Naive B cell (primary cell): ENCODE data around the gene DNAH6. TPM values are rescaled to one million over a fixed set of nuclear protein-coding genes. Genes with fewer than 3 reads are reported as not detected.

Experiments
- ATAC-seq, 2 donors: fragments of 150-1000 bp; cut with Tn5 transposase; 2 replicates each; pipeline ENCODE4 v1.10.0; 2021; ENCODE audit warnings: low read depth in 2 of 2, mild to moderate bottlenecking in 2 of 2, moderate library complexity in 2 of 2
- DNase-seq: peaks from one replicate; pipeline ENCODE4 v3.0.0; 2022
- H3K27ac Mint-ChIP-seq, 6 donors: one replicate each; pipeline ENCODE4 v1.8.0; 2020 to 2022; ENCODE audit warnings: mild to moderate bottlenecking in 6 of 6, mixed read lengths in 6 of 6, moderate library complexity in 5 of 6, inconsistent platforms in 2 of 6
- H3K27me3 Mint-ChIP-seq, 3 donors: one replicate each; pipeline ENCODE4 v1.8.0; 2021 to 2022; ENCODE audit warnings: mixed read lengths in 3 of 3, mild to moderate bottlenecking in 1 of 3
- H3K36me3 Mint-ChIP-seq, 2 donors: one replicate each; pipeline ENCODE4 v1.8.0; 2020 to 2022; ENCODE audit warnings: mixed read lengths in 2 of 2, inconsistent platforms in 1 of 2, mild to moderate bottlenecking in 1 of 2
- H3K4me1 Mint-ChIP-seq, 3 donors: one replicate each; pipeline ENCODE4 v1.8.0; 2020 to 2022; ENCODE audit warnings: mixed read lengths in 3 of 3, inconsistent platforms in 1 of 3, mild to moderate bottlenecking in 1 of 3, moderate library complexity in 1 of 3
- H3K4me3 Mint-ChIP-seq, 8 donors: one replicate each; pipeline ENCODE4 v1.8.0; 2020 to 2022; ENCODE audit warnings: mild to moderate bottlenecking in 8 of 8, mixed read lengths in 8 of 8, moderate library complexity in 8 of 8, inconsistent platforms in 2 of 8
- H3K9me3 Mint-ChIP-seq, 7 donors: one replicate each; pipeline ENCODE4 v1.8.0; 2020 to 2022; ENCODE audit warnings: mixed read lengths in 7 of 7, mild to moderate bottlenecking in 5 of 7, inconsistent platforms in 2 of 7, moderate library complexity in 1 of 7
- polyA plus RNA-seq, 6 donors: library from polyadenylated mRNA; unstranded; fragments of 300-500 nt; fragmentation: Illumina TruSeq; gene quantifications; one replicate each; pipeline ENCODE4 v1.2.3, GENCODE V29; 2021; ENCODE audit warnings: low read depth in 6 of 6

DNAH6 gene
- polyA plus RNA-seq, 6 donors from 2014 or later = 0.23 to 0.69 (median 0.60) TPM; not detected in 2

DNA sequence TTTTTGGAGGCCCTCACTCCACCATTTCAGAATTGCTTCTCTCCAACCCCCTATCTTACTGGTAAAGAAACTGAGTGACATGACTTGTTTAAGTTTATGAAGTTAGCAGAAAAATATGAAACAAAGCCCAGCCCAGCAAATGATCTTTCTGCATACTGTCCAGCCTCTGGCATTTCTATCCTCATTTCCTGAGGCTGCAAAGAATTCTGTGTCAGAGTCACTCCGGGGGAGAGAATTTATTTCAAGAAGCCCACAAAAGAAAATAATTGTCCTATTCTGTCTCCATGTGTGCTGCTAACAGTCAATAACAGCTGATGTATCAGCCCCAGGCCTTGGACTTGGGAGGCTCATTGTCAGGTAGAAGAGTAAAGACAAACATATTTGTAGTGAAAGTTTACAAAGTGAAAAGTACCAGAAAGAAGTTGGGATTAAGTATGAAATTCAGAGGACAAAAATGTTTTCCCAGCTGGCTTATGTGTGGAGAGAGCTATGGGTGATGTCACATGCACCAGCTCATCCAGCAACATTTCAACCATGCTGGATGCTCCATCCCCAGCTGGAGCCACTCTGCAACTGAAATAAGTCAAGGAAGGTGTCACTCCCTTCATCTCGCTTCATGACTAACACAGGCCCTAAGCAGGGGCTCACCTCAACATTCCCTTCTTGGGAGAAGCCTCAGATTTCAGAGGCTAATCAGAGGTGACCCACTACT is 322.3 kb downstream of the DNAH6 start:
- no peak for DNase-seq
- Mint-ChIP-seq H3K36me3 (peaks cover 13 to 44% of the 10 kb centered on the region in 2 donors), H3K4me1 (peaks cover 12 to 22% (median 15%) of the 10 kb centered on the region in 3 donors), H3K4me3 (no peak overlapping the region), H3K27me3 (no peaks in the 10 kb centered on the region), H3K9me3 (peaks cover 4 to 18% (median 13%) of the 10 kb centered on the region in 7 donors), H3K27ac (peak overlapping the region in 1 of 6 donors; percentile 36)
- no peak for ATAC-seq

DNA sequence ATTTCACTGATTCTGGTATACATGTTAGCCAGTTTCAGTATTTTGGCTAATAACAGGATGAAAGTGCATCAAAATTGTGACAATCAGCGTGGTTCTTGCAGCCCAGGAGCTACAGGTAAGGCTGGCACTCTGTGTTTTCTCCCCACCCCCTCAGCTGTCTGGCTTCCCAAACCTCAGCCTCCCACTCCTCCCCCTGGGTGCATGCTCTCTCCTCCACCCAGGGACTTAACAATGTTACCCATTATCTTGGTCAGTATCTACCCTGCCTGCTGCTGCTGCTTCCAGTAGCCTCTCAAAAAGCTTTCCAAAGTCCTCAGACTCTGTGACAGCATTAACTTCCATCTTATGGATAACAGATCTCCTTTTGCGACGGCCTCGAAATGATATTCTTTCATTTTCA is 323.6 kb downstream of the DNAH6 start:
- peak overlapping the region in 3 of 6 donors; percentile 44 to 85 (median 84) for H3K27ac Mint-ChIP-seq
- no peak overlapping the region for H3K4me3 Mint-ChIP-seq
- peaks cover 16 to 28% (median 22%) of the 10 kb centered on the region in 3 donors for H3K4me1 Mint-ChIP-seq
- ATAC-seq = no peak
- peaks cover 5 to 18% (median 13%) of the 10 kb centered on the region in 7 donors for H3K9me3 Mint-ChIP-seq
- no peak for DNase-seq
- peaks cover 17 to 51% of the 10 kb centered on the region in 2 donors for H3K36me3 Mint-ChIP-seq
- no peaks in the 10 kb centered on the region for H3K27me3 Mint-ChIP-seq

DNA sequence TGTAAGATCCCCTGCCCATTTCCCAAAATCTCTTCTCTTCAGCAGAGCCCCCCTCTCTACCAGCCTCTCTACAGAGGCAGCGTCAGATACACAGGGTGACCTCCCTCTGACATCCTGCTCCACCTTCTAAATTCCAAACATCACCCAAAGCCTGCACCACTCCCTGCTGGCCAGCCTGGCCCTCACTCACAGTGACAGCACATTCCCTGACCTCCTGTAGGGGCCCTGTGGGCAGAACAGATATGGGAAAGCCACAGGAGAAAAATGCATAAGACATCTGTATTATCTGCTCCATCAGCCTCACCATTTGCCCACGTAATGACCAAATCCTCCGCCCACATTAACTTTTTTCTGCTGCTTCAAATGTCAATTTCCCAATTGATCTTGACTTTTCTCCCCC is 324.0 kb downstream of the DNAH6 start:
- DNase-seq (no peak), ATAC-seq (no peak)
- H3K36me3 Mint-ChIP-seq = peaks cover 17 to 51% of the 10 kb centered on the region in 2 donors

DNA sequence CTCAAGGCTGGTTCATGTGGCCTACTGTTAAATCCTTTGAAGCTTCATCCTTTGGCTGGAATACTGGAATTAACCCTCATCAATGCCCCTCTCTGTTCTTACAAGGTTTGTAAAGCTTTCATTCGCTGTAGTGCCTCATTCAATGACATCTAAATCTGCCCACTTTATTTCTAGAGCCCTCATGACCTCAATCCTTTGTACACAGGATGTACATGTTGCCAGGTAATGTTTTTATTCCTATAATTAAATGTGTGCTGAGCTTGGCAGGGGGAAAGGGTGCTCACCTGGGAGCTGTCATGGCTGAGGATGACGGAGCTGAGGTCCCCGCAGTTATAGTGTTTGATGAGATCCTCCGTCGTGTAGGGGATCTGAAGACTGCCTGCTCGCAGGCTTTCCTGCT is 325.3 kb downstream of the DNAH6 start:
- Mint-ChIP-seq H3K4me1 (peaks cover 30 to 43% (median 39%) of the 10 kb centered on the region in 3 donors), H3K27ac (peak overlapping the region in 1 of 6 donors; percentile 51), H3K4me3 (no peak overlapping the region), H3K27me3 (no peaks in the 10 kb centered on the region), H3K9me3 (peaks cover 2 to 9% (median 4%) of the 10 kb centered on the region in 7 donors), H3K36me3 (peaks cover 11 to 41% of the 10 kb centered on the region in 2 donors)
- DNase-seq (no peak), ATAC-seq (no peak)

More for the DNA sequence above, 324.0 kb downstream of the DNAH6 start:
- H3K27me3 Mint-ChIP-seq = no peaks in the 10 kb centered on the region
- H3K9me3 Mint-ChIP-seq = peaks cover 5 to 18% (median 13%) of the 10 kb centered on the region in 7 donors
- H3K4me3 Mint-ChIP-seq = no peak overlapping the region
- peaks cover 18 to 31% (median 26%) of the 10 kb centered on the region in 3 donors for H3K4me1 Mint-ChIP-seq
- H3K27ac Mint-ChIP-seq = peak overlapping the region in 3 of 6 donors; percentile 26 to 85 (median 84)

DNA sequence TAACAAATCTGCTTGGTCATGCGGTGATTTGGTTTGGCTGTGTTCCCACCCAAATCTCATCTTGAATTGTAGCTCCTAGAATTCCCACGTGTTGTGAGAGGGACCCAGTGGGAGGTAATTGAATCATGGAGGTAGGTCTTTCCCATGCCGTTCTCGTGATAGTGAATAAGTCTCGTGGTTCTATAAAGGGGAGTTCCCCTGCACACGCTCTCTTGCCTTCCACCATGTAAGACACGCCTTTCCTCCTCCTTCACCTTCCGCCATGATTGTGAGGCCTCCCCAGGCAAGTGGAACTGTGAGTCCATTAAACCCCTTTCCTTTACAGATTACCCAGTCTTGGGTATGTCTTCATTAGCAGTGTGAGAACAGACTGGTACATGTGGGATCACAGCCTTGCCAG is 327.8 kb downstream of the DNAH6 start:
- Mint-ChIP-seq H3K36me3 (peaks cover 5 to 16% of the 10 kb centered on the region in 2 donors), H3K4me1 (peaks cover 47 to 61% (median 58%) of the 10 kb centered on the region in 3 donors), H3K27me3 (no peaks in the 10 kb centered on the region), H3K27ac (peak overlapping the region in 4 of 6 donors; percentile 14 to 77 (median 50)), H3K9me3 (peaks cover 0 to 4% (median 0%) of the 10 kb centered on the region in 7 donors), H3K4me3 (no peak overlapping the region)
- DNase-seq (no peak), ATAC-seq (no peak)

DNA sequence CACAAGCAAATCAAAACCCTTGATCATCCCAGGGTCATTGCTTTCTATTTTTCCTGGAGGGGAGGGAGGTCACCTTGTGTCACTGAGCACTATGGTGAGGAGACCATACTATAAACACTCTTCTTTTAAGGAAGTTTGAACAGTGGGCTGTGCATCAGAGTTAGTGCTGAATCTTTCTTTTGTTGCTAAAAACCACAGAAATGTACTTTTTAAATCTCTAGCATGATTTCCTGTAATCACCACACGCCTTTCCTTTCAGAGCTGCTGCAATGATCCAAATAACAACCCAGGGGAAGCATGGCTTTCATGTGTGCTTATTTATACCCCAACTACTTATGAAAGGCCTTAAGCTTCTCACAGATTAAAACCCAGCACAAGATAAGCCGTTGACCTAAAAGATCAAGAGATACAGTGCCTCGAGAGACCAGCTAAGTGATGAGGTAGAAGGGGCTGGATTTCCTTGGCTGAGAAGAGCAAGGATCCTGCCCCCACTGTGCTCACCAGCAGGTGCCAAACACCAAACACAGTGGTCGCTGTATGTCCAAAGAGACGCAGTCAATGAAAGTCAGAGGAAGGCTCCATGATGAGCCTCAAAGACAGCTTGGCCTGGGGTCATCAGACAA is 329.9 kb downstream of the DNAH6 start:
- Mint-ChIP-seq H3K27ac (peak overlapping the region; percentile 86 to 96 (median 88)), H3K9me3 (peaks cover 0 to 4% (median 0%) of the 10 kb centered on the region in 7 donors), H3K36me3 (peaks cover 5 to 9% of the 10 kb centered on the region in 2 donors), H3K4me1 (peaks cover 46 to 57% (median 51%) of the 10 kb centered on the region in 3 donors), H3K4me3 (peak overlapping the region; percentile 18 to 89 (median 70)), H3K27me3 (no peaks in the 10 kb centered on the region)
- ATAC-seq (peak; percentile 67 to 83), DNase-seq (peak; percentile 40)

DNA sequence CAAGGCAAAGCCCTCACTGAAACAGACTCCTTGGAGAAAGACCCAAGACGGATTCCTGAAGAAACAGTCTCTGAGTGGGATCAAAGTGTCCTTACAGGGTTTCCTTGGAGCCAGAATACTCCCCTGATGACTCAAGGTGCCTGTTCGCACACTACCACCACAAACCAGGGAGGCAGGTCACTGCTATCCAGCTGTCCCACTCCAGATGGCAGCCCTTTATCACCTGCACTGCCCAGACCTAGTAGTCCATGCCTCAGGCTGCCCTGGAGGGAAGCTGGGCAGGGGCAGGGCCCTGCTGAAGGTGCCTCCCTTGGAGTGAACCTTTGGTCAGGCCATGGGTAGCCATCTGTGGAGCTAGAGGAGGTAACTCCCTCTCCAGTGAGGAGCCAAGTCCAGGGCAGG is 330.4 kb downstream of the DNAH6 start:
- peak overlapping the region in 6 of 8 donors; percentile 24 to 89 (median 72) for H3K4me3 Mint-ChIP-seq
- H3K4me1 Mint-ChIP-seq = peaks cover 50 to 53% (median 51%) of the 10 kb centered on the region in 3 donors
- no peaks in the 10 kb centered on the region for H3K27me3 Mint-ChIP-seq
- no peak for DNase-seq
- H3K27ac Mint-ChIP-seq = peak overlapping the region; percentile 86 to 96 (median 90)
- peaks cover 0 to 4% (median 0%) of the 10 kb centered on the region in 7 donors for H3K9me3 Mint-ChIP-seq
- peaks cover 5 to 14% of the 10 kb centered on the region in 2 donors for H3K36me3 Mint-ChIP-seq
- no peak for ATAC-seq

DNA sequence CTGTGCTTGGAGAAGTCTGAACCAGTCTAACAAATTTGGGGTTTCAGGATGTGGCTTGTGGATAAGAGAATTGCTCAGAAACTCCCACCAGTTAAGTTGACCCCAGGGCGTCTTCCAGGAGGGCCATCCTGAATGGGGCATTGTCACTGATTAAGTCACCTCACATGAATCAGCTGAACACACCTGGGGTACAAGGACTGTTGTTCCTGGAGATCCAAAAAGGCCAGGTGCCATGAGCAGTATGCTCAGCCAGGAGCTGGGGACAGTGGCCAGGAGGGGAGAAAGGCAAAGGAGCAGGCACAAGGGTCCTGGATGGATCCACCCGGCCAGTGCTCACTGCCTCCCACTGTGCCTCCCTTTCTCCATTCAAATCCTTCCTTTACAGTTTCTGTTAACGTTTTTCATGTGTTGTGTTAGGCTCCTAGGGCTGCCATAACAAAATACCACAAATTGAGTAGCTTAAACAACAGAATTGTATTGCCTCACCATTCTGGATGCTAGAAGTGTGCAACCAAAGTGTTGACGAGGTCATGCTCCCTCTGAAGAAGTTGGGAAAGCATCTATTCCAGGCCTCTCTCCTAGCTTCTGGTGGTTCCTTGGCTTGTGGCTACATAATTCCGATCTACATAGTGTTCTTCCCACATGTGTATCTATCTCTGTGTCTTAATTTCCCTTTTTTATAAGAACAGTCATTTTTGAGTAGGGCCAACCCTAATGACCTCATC is 331.2 kb downstream of the DNAH6 start:
- H3K36me3 Mint-ChIP-seq = peaks cover 5 to 22% of the 10 kb centered on the region in 2 donors
- no peak for ATAC-seq
- peak overlapping the region; percentile 75 to 93 (median 87) for H3K27ac Mint-ChIP-seq
- H3K9me3 Mint-ChIP-seq = peaks cover 0 to 8% (median 4%) of the 10 kb centered on the region in 7 donors
- peaks cover 51 to 56% (median 55%) of the 10 kb centered on the region in 3 donors for H3K4me1 Mint-ChIP-seq
- H3K4me3 Mint-ChIP-seq = peak overlapping the region in 4 of 8 donors; percentile 66 to 89 (median 75)
- DNase-seq = no peak
- no peaks in the 10 kb centered on the region for H3K27me3 Mint-ChIP-seq

DNA sequence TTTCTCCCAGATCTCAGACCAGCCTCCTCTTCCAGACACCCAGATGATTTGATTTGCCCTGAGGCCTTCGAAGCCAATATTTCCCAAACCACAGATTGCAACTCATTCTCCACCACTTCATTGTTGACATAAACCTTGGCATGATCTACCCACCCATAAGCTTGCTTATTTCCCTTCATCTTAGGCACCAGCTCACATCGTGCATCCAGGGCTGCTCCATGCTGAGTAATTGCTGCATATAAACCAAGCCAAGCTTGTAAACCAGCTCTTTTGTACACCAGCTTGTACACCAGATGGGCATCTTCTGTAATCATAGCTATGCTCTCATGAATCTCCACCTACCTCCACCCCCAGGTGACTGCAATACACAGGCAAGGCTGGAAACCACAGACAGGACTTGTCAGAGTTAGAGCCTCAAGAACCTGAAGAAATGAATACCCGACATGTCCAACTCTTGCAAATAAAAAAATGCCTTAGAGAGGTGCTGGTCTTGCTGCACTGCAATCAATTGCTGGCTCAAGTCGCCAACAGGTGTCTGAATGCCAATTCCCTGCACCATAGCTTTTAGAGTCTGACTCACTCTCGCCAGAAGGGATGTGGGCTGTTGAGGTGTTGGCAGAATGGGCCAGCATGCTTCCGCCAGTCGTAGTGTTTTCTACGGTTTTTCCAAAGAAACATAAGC is 333.1 kb downstream of the DNAH6 start:
- peak overlapping the region in 2 of 6 donors; percentile 57 to 79 for H3K27ac Mint-ChIP-seq
- no peak overlapping the region for H3K4me3 Mint-ChIP-seq
- peaks cover 5 to 18% (median 13%) of the 10 kb centered on the region in 7 donors for H3K9me3 Mint-ChIP-seq
- H3K27me3 Mint-ChIP-seq = no peaks in the 10 kb centered on the region
- H3K4me1 Mint-ChIP-seq = peaks cover 45 to 48% (median 47%) of the 10 kb centered on the region in 3 donors
- DNase-seq = no peak
- ATAC-seq = no peak
- peaks cover 10 to 26% of the 10 kb centered on the region in 2 donors for H3K36me3 Mint-ChIP-seq

DNA sequence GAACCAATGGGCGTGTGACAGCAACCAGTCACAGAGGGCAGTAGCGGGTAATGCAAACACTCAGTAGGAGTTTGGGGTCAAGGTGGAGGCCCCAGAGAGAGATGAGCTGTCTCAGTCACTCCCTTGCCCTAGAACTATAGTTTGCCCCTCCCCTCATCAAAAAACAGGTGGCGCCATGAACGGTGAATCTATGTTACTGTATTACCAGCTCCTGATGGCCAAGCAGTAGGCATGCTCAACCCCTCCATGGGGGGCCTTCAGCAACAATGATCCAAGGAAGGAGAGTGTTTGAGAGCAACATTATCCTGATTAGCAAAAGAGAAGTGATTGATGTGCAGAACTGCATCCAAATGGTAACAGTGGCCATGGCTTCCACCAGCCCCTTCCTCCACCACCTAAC is 334.2 kb downstream of the DNAH6 start:
- peaks cover 39 to 51% (median 47%) of the 10 kb centered on the region in 3 donors for H3K4me1 Mint-ChIP-seq
- H3K4me3 Mint-ChIP-seq = no peak overlapping the region
- ATAC-seq = no peak
- no peaks in the 10 kb centered on the region for H3K27me3 Mint-ChIP-seq
- H3K27ac Mint-ChIP-seq = no peak overlapping the region
- DNase-seq = no peak
- peaks cover 10 to 34% of the 10 kb centered on the region in 2 donors for H3K36me3 Mint-ChIP-seq
- peaks cover 5 to 18% (median 13%) of the 10 kb centered on the region in 7 donors for H3K9me3 Mint-ChIP-seq

DNA sequence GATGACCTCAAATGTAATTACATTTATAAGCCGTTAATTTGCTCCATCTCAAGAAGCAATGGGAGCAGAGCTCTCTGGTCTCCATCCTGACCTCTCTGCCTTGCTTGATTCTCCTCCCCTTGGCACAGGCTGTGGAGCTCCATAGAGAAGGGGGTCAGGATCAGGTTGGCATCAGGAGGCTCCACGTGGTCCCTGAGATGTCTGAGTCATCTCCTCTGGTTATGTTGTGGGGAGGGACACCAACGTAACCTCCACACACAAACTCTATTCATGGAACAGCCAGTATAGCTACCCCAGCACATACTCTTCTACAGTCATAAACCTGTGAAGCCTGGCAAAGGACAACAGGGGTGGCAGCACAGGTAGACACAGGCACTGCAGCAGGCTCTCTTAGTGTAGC is 335.6 kb downstream of the DNAH6 start:
- Mint-ChIP-seq H3K27ac (no peak overlapping the region), H3K27me3 (no peaks in the 10 kb centered on the region), H3K9me3 (peaks cover 9 to 18% (median 13%) of the 10 kb centered on the region in 7 donors), H3K4me3 (no peak overlapping the region), H3K36me3 (peaks cover 14 to 42% of the 10 kb centered on the region in 2 donors), H3K4me1 (peaks cover 36 to 49% (median 39%) of the 10 kb centered on the region in 3 donors)
- DNase-seq (no peak), ATAC-seq (no peak)

DNA sequence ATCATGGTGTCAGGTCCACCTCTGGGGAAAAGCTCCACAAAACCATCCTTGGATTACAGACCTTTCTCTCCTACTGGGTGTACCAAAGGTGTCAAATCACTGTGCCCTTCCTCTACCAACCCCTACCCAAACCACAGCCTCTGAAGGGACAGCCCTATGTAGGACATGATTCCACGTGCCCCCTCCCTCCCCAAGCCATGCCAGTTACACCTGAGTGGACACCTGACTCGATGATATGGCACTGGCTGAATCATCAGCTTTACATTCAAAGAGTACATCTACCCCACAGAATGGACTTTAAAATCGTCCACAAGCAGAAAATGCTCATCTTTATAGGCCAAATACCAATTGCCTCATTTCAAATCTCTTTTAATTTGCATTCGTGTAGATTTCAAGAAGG is 338.6 kb downstream of the DNAH6 start:
- peaks cover 15 to 43% of the 10 kb centered on the region in 2 donors for H3K36me3 Mint-ChIP-seq
- peaks cover 9 to 18% (median 13%) of the 10 kb centered on the region in 7 donors for H3K9me3 Mint-ChIP-seq
- H3K4me1 Mint-ChIP-seq = peaks cover 39 to 50% (median 42%) of the 10 kb centered on the region in 3 donors
- peak overlapping the region in 1 of 8 donors; percentile 6 for H3K4me3 Mint-ChIP-seq
- DNase-seq = no peak
- ATAC-seq = no peak
- H3K27ac Mint-ChIP-seq = peak overlapping the region in 2 of 6 donors; percentile 22 to 30
- no peaks in the 10 kb centered on the region for H3K27me3 Mint-ChIP-seq
